Osteoblast (primary cell): ENCODE measurements around the gene CXCR4. TPM values are rescaled to one million over a fixed set of nuclear protein-coding genes. Genes with fewer than 3 reads are reported as not detected.
"Not testable (repeated sequence)": the region's sequence is repeated elsewhere in the genome, so short reads cannot be mapped to it uniquely, and the experiment has no call there.

Experiments
- DNase-seq: peaks from one replicate; pipeline ENCODE4 v3.0.0; 2011; ENCODE audit warnings: low spot score, mixed read lengths; ENCODE audit not compliant: insufficient read length; ENCODE audit errors: missing footprints
- H2AFZ ChIP-seq: 2 replicates; pipeline ENCODE4 v1.6.0; 2011; ENCODE audit warnings: mild to moderate bottlenecking, low read length
- H3K27ac ChIP-seq: 2 replicates; pipeline ENCODE4 v1.5.1; 2011; ENCODE audit warnings: mild to moderate bottlenecking, low read depth, low read length, moderate library complexity
- H3K27me3 ChIP-seq: 2 replicates; pipeline ENCODE4 v1.6.0; 2012; ENCODE audit warnings: mild to moderate bottlenecking, control low read depth, inconsistent platforms, low read length, moderate library complexity; ENCODE audit not compliant: insufficient read depth
- H3K36me3 ChIP-seq: 2 replicates; pipeline ENCODE4 v1.5.1; 2011; ENCODE audit warnings: mild to moderate bottlenecking, low read length, control low read depth, moderate library complexity; ENCODE audit not compliant: insufficient read depth
- H3K4me1 ChIP-seq: 2 replicates; pipeline ENCODE4 v1.5.1; 2011; ENCODE audit warnings: mild to moderate bottlenecking, low read length, control low read depth, moderate library complexity; ENCODE audit not compliant: insufficient read depth
- H3K4me2 ChIP-seq: 2 replicates; pipeline ENCODE4 v1.6.0; 2011; ENCODE audit warnings: mild to moderate bottlenecking, low read length; ENCODE audit not compliant: insufficient read depth
- H3K4me3 ChIP-seq: fragments of 200-600 bp; sonication (generic); 3 replicates; pipeline ENCODE4 v1.5.1; 2012; ENCODE audit warnings: mild to moderate bottlenecking, low read length, inconsistent platforms; ENCODE audit not compliant: insufficient read depth
- H3K79me2 ChIP-seq: 2 replicates; pipeline ENCODE4 v1.6.0; 2012; ENCODE audit warnings: mild to moderate bottlenecking, low read length, control low read depth, inconsistent platforms; ENCODE audit not compliant: insufficient read depth
- H3K9me3 ChIP-seq: 2 replicates; pipeline ENCODE4 v1.5.1; 2011; ENCODE audit warnings: low read depth, low read length, control low read depth
- H4K20me1 ChIP-seq: 2 replicates; pipeline ENCODE4 v1.6.0; 2012; ENCODE audit warnings: mild to moderate bottlenecking, low read length, control low read depth; ENCODE audit not compliant: insufficient read depth
- total RNA-seq: library from RNA; depleted of rRNA; stranded (reverse); fragments of >200 nt; gene quantifications from 2 replicates; pipeline ENCODE4 v1.2.3, GENCODE V29; 2012
- TF ChIP-seq, protein P1 (sequence below): IDR thresholded peaks from 2 replicates; pipeline ENCODE4 v1.5.1; 2011; ENCODE audit warnings: mild to moderate bottlenecking, low read depth, low read length, moderate library complexity; ENCODE audit errors: extremely low read depth

CXCR4 gene
- total RNA-seq, 1 donor: under 0.01 TPM

DNA sequence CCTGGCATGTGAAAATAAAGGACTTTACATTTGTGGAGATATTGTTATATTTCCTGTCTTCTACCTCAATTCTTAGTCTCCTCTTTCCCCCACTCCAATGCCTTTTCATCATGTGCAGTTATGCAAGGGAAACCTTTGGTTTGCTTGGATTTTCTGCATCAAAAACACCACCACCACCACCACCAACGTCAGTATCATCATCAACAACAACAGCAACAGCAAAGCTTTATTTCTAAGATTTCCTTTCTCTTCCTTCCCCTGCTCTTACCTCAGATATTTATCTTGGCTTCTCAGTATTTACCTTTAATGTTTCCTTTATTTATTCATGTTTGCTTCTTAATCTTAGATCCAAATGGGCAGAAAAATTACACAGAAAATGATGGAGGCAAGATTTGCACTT is 26.1 kb downstream of the CXCR4 start:
- H3K36me3 ChIP-seq: no peaks in the 10 kb centered on the region
- no peaks in the 10 kb centered on the region for H4K20me1 ChIP-seq
- no peak overlapping the region for H3K27ac ChIP-seq
- no peaks in the 10 kb centered on the region for H3K9me3 ChIP-seq
- H2AFZ ChIP-seq: no peak overlapping the region
- TF ChIP-seq, protein P1, sequence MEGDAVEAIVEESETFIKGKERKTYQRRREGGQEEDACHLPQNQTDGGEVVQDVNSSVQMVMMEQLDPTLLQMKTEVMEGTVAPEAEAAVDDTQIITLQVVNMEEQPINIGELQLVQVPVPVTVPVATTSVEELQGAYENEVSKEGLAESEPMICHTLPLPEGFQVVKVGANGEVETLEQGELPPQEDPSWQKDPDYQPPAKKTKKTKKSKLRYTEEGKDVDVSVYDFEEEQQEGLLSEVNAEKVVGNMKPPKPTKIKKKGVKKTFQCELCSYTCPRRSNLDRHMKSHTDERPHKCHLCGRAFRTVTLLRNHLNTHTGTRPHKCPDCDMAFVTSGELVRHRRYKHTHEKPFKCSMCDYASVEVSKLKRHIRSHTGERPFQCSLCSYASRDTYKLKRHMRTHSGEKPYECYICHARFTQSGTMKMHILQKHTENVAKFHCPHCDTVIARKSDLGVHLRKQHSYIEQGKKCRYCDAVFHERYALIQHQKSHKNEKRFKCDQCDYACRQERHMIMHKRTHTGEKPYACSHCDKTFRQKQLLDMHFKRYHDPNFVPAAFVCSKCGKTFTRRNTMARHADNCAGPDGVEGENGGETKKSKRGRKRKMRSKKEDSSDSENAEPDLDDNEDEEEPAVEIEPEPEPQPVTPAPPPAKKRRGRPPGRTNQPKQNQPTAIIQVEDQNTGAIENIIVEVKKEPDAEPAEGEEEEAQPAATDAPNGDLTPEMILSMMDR: no peak
- no peaks in the 10 kb centered on the region for H3K27me3 ChIP-seq
- no peaks in the 10 kb centered on the region for H3K79me2 ChIP-seq
- no peak overlapping the region for H3K4me2 ChIP-seq
- H3K4me3 ChIP-seq: no peak overlapping the region
- H3K4me1 ChIP-seq: no peaks in the 10 kb centered on the region
- no peak for DNase-seq

DNA sequence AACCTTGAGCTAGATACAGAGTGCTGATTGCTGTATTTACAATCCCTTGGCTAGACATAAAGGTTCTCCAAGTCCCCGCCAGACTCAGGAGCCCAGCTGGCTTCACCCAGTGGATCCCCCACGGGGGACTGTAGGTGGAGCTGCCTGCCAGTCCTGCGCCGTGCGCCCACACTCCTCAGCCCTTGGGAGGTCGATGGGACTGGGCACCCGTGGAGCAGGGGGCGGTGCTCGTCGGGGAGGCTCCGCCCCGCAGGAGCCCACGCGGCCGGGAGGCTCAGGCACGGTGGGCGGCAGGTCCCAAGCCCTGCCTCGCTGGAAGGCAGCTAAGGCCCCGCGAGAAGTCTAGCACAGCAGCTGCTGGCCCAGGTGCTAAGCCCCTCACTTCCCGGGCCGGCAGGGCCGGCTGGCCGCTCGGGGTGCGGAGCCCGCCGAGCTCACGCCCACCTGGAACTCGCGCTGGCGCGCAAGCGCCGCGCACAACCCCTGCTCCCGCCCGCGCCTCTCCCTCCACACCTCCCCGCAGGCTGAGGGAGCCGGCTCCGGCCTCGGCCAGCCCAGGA is 30.0 kb downstream of the CXCR4 start:
- not testable (repeated sequence) for H3K36me3 ChIP-seq, H3K27me3 ChIP-seq, H2AFZ ChIP-seq, DNase-seq, H4K20me1 ChIP-seq, H3K4me3 ChIP-seq, H3K27ac ChIP-seq, H3K79me2 ChIP-seq, H3K4me1 ChIP-seq, H3K9me3 ChIP-seq, H3K4me2 ChIP-seq

DNA sequence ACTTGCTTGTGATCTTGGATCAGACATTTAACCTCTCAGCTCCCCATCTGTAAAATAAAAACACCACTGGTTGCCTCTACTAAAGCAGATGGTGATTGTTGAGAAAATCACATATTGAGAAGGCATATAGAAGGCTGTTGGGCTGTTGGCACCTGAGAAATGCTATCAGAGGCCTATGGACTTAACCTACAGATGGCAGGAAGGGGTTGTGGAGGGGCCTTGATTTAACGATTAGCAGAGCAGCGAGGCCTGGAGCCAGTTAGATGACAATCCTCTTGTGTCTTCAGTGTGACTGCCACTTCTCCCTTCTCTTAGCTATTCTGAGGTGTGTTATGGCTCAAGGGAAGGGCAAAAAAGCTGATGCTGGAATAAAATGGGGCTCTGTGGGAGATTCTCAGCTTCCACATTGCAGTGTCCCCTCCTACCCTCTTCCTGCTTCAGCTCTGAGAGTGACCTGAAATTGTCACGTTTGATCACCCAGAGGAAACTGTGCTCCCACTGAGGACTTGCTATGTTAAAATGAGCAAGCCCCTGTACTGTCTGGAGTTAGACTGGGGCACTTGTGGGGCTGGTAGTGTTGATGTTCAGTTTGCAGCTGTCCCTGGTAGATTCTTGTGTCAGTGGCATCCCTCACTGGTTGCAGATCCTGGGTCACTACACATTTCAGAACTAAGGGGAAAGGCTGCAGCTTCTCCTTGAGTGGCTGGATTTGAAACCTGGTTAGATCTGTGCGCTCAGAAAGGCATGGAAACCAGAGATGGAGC is 31.5 kb downstream of the CXCR4 start:
- Histone ChIP-seq H3K36me3 (no peaks in the 10 kb centered on the region), H4K20me1 (no peaks in the 10 kb centered on the region), H3K79me2 (no peaks in the 10 kb centered on the region), H3K27me3 (no peaks in the 10 kb centered on the region), H2AFZ (no peak overlapping the region), H3K4me1 (no peaks in the 10 kb centered on the region), H3K9me3 (no peaks in the 10 kb centered on the region), H3K27ac (no peak overlapping the region), H3K4me3 (no peak overlapping the region), H3K4me2 (no peak overlapping the region)
- no peak for DNase-seq
- TF ChIP-seq, protein P1: no peak

DNA sequence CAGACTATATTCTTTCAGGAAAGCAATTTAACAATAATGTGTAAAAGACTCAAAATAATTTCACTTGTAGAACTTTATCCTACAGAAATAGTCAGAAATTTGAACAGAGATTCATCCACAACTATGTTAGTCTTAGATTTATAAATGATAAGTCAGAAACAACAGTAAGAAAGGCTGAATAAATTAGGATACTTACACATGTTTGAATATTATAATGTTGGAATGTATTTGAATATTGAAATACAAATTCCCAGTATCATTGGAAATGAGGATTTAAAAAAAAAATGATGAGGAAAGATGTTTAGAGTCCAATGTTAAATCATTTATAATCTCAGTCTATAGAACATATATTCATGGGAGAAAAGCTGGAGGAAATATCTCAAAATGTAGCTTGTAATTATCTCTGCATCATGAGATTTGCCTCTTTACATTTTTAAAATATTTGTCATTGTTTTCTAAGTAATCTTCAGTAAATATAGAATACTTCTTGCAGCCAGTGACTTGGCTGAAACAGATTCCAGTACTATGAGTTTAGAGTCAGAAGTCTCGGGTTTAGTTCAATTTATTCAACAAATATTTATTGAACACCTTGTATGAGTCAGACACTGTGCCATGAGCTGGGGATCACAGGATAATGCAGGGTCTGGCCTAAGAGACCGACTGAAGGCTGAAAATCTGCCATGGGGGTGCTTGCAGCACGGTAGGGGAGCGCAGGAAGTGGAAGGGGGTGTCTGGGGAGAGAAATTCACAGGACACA is 32.3 kb downstream of the CXCR4 start:
- H4K20me1 ChIP-seq: no peaks in the 10 kb centered on the region
- no peak overlapping the region for H3K27ac ChIP-seq
- DNase-seq: no peak
- no peaks in the 10 kb centered on the region for H3K4me1 ChIP-seq
- no peak overlapping the region for H3K4me3 ChIP-seq
- no peaks in the 10 kb centered on the region for H3K79me2 ChIP-seq
- no peaks in the 10 kb centered on the region for H3K9me3 ChIP-seq
- TF ChIP-seq, protein P1: no peak
- no peaks in the 10 kb centered on the region for H3K36me3 ChIP-seq
- no peaks in the 10 kb centered on the region for H3K27me3 ChIP-seq
- no peak overlapping the region for H3K4me2 ChIP-seq
- no peak overlapping the region for H2AFZ ChIP-seq
